Right atrium auricular region (tissue), 2 donors: ENCODE measurements around the gene GPR61. TPM values are rescaled to one million over a fixed set of nuclear protein-coding genes. Genes with fewer than 3 reads are reported as not detected.

Experiments used
- DNase-seq: peaks from one replicate; pipeline ENCODE4 v3.0.0-alpha.2; 2019; ENCODE audit warnings: low spot score
- H3K27ac ChIP-seq, 2 donors: fragments of 200-600 bp; sonication (generic); 1 replicate in 1 of 2; 2 replicates in 1 of 2; pipeline ENCODE4 v1.5.1; 2016 to 2019
- H3K27me3 ChIP-seq, 2 donors: fragments of 200-600 bp; sonication (generic); one replicate each; pipeline versions ENCODE4 v1.5.1 to v1.6.0; 2017 to 2019
- H3K36me3 ChIP-seq: fragments of 200-600 bp; sonication (generic); one replicate; pipeline ENCODE4 v1.5.1; 2016
- H3K4me1 ChIP-seq, 2 donors: fragments of 200-600 bp; sonication (generic); one replicate each; pipeline versions ENCODE4 v1.5.1 to v1.6.0; 2017 to 2019
- H3K4me3 ChIP-seq, 2 donors: fragments of 200-600 bp; sonication (generic); 1 replicate in 1 of 2; 2 replicates in 1 of 2; pipeline ENCODE4 v1.5.1; 2017 to 2019; ENCODE audit warnings: mild to moderate bottlenecking in 1 of 2, moderate library complexity in 1 of 2
- H3K9me3 ChIP-seq, 2 donors: fragments of 200-600 bp; sonication (generic); one replicate each; pipeline ENCODE4 v1.5.1; 2019
- total RNA-seq, 2 donors: library from RNA; depleted of rRNA; stranded (reverse); fragments of >200 nt; gene quantifications; one replicate each; pipeline ENCODE4 v1.1.0, GENCODE V29; 2016
- TF ChIP-seq, protein P1 (sequence below), 2 donors: fragments of 200-600 bp; sonication (generic); IDR thresholded peaks; one replicate each; pipeline ENCODE4 v1.5.1; 2019; ENCODE audit warnings: antibody characterized with exemption in 2 of 2

Gene GPR61
- total RNA-seq, 2 donors from 2014 or later, result 0.11 to 0.16 TPM

DNA sequence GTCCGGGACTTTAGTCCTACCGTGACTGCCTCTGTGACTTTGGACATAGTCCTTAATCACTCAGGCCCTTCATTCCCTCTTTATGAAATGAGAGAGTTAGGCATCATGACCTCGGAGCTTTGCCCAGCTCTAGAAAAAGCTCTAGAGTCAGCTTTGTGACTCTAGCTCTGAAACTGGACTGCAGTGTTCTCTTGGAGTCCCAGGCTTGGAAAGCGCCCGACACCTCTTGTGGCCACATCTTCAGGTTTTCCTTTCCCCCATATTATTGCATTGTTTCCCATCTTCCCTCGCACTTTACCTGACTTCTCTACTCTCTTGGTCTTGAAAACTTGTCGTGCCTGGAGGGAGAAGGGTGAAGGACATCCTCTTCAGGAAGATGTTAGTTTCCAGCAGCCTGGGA, 17.6 kb upstream of the GPR61 start:
- H3K36me3 ChIP-seq, result no peaks in the 10 kb centered on the region
- H3K4me3 ChIP-seq, result no peak overlapping the region
- TF ChIP-seq, protein P1, sequence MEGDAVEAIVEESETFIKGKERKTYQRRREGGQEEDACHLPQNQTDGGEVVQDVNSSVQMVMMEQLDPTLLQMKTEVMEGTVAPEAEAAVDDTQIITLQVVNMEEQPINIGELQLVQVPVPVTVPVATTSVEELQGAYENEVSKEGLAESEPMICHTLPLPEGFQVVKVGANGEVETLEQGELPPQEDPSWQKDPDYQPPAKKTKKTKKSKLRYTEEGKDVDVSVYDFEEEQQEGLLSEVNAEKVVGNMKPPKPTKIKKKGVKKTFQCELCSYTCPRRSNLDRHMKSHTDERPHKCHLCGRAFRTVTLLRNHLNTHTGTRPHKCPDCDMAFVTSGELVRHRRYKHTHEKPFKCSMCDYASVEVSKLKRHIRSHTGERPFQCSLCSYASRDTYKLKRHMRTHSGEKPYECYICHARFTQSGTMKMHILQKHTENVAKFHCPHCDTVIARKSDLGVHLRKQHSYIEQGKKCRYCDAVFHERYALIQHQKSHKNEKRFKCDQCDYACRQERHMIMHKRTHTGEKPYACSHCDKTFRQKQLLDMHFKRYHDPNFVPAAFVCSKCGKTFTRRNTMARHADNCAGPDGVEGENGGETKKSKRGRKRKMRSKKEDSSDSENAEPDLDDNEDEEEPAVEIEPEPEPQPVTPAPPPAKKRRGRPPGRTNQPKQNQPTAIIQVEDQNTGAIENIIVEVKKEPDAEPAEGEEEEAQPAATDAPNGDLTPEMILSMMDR (IDR thresholded peaks at IDR 0.05), result no peak
- no peak for DNase-seq
- H3K4me1 ChIP-seq, result no peaks in the 10 kb centered on the region
- no peaks in the 10 kb centered on the region for H3K27me3 ChIP-seq
- no peak overlapping the region for H3K27ac ChIP-seq
- H3K9me3 ChIP-seq, result no peaks in the 10 kb centered on the region

DNA sequence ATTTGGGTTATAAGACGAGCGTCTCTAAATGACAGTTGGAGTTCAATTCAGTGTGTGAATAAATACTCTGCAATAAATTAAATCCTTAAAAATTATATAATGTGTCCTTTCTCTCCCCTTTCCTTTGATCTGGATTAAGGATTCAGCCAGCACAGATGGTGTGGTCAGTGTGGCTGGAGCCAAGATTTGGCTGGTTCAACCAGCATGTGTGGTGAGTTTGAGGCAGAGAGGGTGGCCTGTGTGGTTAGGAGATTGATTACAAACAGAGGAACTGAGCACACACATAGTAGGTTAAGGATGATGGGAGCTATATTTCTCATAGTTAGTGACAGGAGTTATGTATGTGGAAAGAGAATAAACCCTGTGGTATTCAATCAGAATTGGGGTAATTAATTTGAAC, 16.0 kb upstream of the GPR61 start:
- Histone ChIP-seq H3K9me3 (no peaks in the 10 kb centered on the region), H3K27ac (no peak overlapping the region), H3K4me1 (no peaks in the 10 kb centered on the region), H3K27me3 (no peaks in the 10 kb centered on the region), H3K4me3 (no peak overlapping the region), H3K36me3 (no peaks in the 10 kb centered on the region)
- DNase-seq, result no peak
- TF ChIP-seq, protein P1 (IDR thresholded peaks at IDR 0.05), result no peak

DNA sequence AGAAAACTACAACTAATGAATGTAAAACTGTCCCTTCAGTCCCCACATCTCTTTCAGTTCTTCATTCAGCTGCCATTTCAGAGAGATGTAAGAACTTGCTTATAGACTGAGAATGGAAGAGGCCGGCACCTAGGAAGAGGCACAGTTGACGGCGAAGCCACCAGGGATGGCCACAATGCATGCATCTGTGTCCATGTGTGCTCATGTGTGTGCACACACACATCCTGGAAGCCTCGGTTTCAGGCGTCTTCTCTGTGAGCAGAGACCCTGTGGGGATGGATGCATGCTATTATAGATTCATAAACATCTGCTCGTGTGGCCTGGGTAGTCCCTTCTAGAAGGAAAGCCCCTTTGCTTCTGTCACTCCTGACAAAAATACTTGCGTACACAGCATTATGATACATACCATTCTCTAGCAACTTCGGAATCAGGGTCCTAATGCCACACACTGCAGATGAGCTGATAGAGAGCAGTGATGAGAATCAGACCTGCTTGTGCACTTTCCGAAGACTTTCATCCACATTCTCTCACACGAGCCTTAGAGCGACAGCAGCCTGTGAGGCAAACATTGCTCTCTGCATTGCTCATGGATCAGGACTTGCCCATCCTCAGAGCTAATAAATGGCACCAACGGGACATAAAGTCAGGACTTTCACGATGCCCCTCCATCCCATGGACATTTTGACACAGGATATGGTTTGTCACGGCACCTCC, 12.4 kb upstream of the GPR61 start:
- no peaks in the 10 kb centered on the region for H3K36me3 ChIP-seq
- no peak overlapping the region for H3K4me3 ChIP-seq
- TF ChIP-seq, protein P1 (IDR thresholded peaks at IDR 0.05), result no peak
- no peak for DNase-seq
- no peak overlapping the region for H3K27ac ChIP-seq
- H3K9me3 ChIP-seq, result no peaks in the 10 kb centered on the region
- peaks cover 0 to 24% of the 10 kb centered on the region in 2 donors for H3K4me1 ChIP-seq
- H3K27me3 ChIP-seq, result no peaks in the 10 kb centered on the region

DNA sequence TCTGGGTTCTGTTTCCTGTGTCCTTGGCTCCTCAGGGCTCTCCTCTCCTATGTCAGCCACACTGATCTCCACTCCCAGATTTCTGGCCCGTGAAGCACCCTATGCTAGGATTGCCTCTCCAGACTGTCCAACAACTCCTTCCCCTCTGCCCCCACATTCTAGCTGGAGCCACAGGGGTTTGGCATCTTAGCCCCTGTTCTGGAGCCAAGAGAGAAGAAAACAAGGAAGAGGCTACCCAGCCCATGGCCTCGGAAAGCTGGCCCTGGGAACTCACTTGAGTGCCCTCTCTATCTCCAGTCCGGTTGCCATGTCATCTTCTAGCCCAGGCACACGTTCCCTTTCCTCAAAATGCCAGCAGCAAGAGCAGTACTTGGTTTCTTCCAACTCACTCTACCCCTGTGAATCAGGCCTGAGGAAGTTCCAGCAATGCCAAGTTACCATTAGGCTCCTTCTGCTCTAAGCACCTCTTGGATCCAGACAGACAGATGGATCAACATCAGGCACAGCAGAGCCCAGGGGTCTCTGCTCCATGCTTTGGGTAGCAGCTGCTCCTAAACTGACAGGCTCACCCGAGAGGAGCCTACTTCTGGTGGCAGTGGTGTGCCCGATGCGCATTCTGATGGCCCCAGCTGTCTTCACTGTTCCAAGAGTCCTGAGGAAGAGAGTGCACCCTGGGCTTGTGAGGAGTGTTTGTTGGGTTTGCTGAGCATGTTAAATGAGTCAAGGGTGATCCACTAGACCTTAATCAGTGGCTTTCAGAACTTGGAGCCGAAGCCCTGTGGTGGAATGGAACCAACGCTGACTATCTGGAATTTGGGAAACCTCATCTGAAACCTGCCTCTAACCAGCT, 11.6 kb upstream of the GPR61 start:
- no peak overlapping the region for H3K4me3 ChIP-seq
- H3K4me1 ChIP-seq, result peaks cover 0 to 32% of the 10 kb centered on the region in 2 donors
- TF ChIP-seq, protein P1 (IDR thresholded peaks at IDR 0.05), result no peak
- H3K27ac ChIP-seq, result no peak overlapping the region
- no peaks in the 10 kb centered on the region for H3K9me3 ChIP-seq
- H3K27me3 ChIP-seq, result no peaks in the 10 kb centered on the region
- DNase-seq, result no peak
- H3K36me3 ChIP-seq, result no peaks in the 10 kb centered on the region

DNA sequence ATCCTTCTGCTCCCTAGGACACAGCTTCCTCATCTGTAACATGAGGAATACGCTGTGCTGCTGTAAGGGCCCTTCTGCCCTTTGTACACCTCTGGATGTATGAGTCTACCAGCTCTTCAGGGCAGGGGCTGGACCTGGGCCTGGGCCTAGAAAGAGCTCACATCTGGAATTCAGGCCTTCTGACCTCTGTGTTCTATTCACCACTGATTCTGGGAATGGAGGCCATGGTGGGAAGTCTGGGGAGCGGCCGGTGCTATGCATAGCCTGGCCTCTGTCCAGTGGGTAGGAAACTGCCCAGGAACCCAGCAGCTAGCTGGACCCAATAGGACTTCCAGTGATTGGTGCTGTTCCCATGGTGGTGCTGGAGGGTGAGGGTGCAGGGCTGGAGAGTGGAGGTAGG, 11.0 kb upstream of the GPR61 start:
- H3K36me3 ChIP-seq, result no peaks in the 10 kb centered on the region
- H3K4me1 ChIP-seq, result peaks cover 0 to 32% of the 10 kb centered on the region in 2 donors
- H3K27me3 ChIP-seq, result no peaks in the 10 kb centered on the region
- no peak for DNase-seq
- H3K4me3 ChIP-seq, result no peak overlapping the region
- no peaks in the 10 kb centered on the region for H3K9me3 ChIP-seq
- TF ChIP-seq, protein P1 (IDR thresholded peaks at IDR 0.05), result no peak
- no peak overlapping the region for H3K27ac ChIP-seq
